Measurements from ENCODE around the gene SLC16A3.

DNA sequence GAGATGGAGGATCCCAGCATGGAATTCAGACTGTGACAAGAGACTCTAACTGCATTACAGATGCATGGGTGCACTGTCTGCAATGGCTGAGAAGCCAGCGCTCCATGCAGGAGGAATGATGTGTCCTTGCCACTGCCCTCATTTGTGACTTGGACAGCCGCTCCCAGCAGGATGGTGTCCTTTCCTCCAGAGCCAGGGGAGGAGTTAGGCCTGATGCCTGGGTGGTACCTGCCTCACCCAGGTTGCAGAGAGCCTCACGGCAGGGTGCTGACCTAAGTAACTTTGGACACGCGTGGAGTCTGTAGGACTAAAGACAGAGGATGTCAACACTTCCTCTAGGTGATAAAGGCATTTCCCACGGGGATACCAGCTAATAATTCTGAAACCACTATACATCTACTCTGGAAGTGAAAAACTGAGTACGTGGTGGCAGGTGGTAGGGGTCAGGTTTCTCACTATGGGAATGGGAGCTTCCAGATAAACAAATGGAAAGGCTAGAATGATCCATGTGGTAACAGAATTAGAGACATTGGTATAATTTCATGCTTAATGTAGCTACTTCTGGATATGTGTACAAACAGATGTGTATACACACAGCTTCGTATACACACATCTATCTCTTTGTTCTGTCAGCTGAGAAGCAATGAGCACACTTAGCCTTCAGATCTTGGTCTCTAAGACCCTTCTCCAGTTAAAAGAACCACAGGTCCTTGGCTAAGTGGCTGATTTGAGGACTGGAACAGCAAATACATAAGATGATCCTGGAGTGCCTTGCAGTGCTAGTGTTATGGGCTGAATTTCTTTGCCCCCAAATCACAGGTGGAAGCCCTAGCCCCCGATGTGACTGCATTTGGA, 58.4 kb downstream of the SLC16A3 start:
- TF ChIP-seq, protein P1, sequence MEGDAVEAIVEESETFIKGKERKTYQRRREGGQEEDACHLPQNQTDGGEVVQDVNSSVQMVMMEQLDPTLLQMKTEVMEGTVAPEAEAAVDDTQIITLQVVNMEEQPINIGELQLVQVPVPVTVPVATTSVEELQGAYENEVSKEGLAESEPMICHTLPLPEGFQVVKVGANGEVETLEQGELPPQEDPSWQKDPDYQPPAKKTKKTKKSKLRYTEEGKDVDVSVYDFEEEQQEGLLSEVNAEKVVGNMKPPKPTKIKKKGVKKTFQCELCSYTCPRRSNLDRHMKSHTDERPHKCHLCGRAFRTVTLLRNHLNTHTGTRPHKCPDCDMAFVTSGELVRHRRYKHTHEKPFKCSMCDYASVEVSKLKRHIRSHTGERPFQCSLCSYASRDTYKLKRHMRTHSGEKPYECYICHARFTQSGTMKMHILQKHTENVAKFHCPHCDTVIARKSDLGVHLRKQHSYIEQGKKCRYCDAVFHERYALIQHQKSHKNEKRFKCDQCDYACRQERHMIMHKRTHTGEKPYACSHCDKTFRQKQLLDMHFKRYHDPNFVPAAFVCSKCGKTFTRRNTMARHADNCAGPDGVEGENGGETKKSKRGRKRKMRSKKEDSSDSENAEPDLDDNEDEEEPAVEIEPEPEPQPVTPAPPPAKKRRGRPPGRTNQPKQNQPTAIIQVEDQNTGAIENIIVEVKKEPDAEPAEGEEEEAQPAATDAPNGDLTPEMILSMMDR (IDR thresholded peaks at IDR 0.05) = no peak
- no peak for TF ChIP-seq POLR2AphosphoS5 (IDR thresholded peaks at IDR 0.05)

All from prostate gland (tissue), 2 donors.